OCI-M2 (cell line): Measurements from ENCODE around the gene DLG3.

Experiments
- DNase-seq: peaks from one replicate; lab custom pipeline; 2025; ENCODE audit not compliant: unreplicated experiment; lab: John Stamatoyannopoulos, UW

The DLG3 gene

GRCh38 chrX:70437011-70437410 is 7.6 kb upstream of the DLG3 start:
- no peak for DNase-seq

DNA sequence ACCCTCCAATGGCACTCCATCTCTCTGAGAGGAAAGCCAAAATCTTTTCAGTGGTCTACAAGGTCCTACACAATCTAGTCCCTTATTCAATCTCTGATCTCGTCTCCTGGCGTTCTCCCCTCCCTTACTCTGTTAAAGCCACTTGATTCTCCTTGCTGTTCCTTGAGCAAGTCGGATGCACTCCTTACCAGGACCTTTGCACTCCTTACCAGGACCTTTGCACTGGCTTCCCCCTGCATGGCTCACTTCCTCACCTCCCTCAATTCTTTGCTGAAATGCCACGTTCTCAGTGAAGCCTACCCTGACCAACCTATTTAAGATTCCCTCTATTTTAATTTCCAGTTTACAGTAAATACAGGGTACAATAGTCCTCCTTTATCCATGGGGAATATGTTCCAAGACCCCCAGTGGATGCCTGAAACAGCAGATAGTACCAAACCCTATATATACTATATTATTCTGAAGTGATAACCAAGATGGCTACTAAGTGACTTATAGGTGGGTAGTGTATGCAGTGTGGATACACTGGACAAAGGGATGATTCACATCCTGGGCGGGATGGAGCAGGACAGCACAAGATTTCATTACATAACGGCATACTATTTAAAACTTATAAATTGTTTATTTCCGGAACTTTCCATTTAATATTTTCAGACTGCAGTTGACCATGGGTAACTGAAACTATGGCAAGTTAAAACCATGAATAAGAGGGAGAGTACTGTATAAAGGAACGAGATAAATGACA is 6.5 kb upstream of the DLG3 start:
- DNase-seq, result no peak

GRCh38 chrX:70439016-70439415 is 5.6 kb upstream of the DLG3 start:
- no peak for DNase-seq

GRCh38 chrX:70442224-70442623 is 2.4 kb upstream of the DLG3 start:
- no peak for DNase-seq

GRCh38 chrX:70444946-70445656 is 466 bp downstream of the DLG3 start:
- no peak for DNase-seq

DNA sequence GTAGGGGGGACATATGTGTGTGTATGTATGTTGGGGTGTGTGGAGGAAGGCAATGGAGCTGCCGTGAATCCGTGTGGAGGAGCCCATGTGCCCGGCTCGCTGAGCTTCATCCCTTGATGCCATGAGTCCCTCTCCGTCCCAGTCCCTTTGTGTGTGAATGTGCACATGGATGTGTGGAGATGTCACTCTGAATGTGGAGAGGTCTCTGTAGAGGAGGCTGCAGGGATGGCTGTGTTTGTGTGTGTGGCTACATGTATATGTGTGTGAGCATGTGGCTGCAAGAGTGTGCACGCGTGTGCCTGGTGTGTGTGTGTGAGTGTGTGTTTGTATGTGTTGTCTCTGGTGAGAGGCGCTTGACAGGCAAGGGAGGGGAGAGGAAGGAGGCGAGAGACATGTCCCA is 1.3 kb downstream of the DLG3 start:
- DNase-seq, result no peak

GRCh38 chrX:70446380-70447350 is 2.0 kb downstream of the DLG3 start:
- no peak for DNase-seq

DNA sequence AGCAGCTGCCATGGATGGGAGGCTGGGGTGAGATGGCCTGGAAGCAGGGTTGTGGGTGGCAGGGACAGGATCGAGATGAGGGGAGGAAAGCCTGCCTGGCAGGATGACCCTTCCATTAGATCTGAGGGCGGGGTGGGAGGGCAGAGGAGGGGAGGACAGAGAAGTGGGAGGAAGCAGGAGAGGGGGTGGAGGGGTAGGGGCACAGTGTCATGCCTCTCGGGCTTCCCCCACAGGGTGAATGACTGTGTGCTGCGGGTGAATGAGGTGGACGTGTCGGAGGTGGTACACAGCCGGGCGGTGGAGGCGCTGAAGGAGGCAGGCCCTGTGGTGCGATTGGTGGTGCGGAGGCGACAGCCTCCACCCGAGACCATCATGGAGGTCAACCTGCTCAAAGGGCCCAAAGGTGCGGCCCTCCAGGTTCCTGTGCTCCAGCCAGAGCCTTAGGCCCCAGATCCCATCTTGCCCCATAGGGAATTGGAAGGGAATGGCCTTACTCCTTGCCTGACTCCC is 4.9 kb downstream of the DLG3 start:
- DNase-seq, result no peak

GRCh38 chrX:70452143-70452733 is 7.6 kb downstream of the DLG3 start:
- DNase-seq, result no peak

GRCh38 chrX:70453024-70453618 is 8.5 kb downstream of the DLG3 start:
- DNase-seq, result no peak

DNA sequence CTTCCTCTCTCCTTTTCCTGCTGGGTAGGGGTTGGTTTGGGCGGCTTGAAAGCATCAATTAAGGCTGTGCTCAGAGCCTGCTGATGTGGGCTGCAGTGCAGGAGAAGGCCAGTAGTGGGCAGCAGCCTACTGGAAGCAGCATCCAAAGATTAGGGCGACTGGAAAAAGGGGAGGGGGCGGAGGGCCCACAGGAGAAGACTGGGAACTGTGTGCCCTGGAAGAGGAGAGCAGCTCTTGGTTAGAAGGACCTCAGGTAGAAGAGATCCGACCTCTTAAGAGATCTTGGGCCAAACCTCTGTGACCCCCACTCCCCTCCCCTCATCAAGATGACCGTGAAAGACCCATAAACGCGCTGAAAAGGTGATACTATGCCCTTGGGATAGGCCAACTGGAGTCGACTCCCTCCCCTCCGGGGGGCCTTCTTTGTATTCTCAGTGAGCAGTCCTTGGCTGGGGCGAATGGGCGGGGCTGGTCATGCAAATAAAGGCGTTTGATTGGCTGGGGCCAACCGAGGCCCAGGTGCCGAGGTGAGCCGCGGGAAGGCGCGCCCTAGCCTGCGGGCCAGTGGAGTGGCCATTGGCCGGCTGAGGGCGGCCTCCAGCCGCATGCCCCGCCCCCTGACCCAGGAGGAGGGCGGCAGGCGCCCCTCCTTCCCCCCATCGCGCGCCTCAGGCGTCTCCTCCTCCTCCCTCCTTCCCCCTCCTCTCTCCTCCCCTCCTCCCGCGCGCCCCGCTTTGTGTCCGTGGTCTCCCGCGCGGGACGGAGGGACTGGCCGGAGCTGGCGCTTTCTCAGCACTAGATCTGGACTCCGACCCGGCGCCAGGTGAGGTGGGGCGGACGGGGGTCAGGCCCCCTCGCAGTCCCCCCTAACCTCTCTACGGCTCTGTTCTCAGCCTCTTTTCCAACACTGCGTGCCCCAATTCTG is 10.1 kb downstream of the DLG3 start:
- no peak for DNase-seq

GRCh38 chrX:70455366-70456202 is 10.9 kb downstream of the DLG3 start:
- no peak for DNase-seq

GRCh38 chrX:70456256-70456655 is 11.6 kb downstream of the DLG3 start:
- DNase-seq, result no peak

GRCh38 chrX:70461026-70461425 is 16.4 kb downstream of the DLG3 start:
- DNase-seq, result no peak

- no peak for DNase-seq
Observed at GRCh38 chrX:70464051-70464450, 19.4 kb downstream of the DLG3 start.

DNA sequence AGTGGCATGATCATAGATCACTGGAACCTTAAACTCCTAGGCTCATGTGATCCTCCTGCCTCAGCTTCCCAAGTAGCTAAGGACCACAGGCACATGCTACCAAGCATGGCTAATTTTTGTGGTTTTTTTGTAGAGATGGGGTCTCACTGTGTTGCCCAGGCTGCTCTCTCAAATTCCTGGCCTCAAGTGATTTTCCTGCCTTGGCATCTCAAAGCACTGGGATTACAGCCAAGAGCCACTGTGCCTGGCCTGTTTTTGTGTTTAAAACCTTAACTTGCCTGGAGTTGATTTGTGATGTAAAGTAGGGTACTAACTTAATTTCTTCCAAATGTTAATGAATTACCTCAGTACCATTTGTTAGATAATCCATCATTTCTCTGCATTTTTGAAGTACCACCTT is 22.3 kb downstream of the DLG3 start:
- DNase-seq, result no peak

DNA sequence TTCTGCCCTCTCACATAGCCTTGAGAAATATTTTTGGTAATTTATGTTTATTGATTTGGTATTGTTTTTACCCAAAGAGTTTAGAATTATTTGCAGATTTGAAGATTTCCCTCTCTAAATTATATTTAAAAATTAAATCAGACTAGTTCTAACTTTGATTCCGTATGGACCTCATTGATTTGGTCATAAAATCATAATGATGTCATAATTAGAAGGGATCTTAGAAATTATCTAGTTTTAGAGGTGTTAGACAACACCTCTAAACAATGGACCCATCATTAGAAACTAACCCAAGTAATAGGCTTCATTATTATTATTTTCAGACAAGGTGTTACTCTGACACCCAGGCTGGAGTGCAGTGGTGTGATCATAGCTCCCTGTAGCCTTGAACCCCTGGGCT is 24.1 kb downstream of the DLG3 start:
- no peak for DNase-seq

DNA sequence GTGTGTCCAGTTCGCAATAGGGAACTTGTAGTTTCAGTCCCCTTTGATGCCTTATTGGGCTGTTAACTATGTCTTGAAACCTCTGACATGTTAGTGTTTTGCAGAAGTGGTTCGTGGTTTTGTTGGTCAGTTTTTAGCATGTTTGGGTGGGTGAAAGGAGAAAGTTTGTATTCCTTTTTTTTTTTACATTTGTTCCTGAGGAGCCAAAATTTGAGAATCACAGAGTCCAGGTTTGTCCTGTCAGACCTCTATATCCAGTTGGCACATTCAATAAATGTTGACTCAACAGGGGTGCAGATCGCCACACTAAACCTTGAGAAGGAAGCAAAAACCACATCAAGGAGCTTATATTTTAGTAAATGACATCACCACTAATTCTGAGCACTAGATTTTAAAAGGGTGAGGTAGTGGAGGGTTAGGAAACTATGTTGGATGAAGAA is 26.2 kb downstream of the DLG3 start:
- no peak for DNase-seq
